ENCODE measurements around the gene CYB561D2. TPM values are rescaled to one million over a fixed set of nuclear protein-coding genes. Genes with fewer than 3 reads are reported as not detected.
"Not testable (repeated sequence)": the region's sequence is repeated elsewhere in the genome, so short reads cannot be mapped to it uniquely, and the experiment has no call there.

The CYB561D2 gene, protein sequence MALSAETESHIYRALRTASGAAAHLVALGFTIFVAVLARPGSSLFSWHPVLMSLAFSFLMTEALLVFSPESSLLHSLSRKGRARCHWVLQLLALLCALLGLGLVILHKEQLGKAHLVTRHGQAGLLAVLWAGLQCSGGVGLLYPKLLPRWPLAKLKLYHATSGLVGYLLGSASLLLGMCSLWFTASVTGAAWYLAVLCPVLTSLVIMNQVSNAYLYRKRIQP
- total RNA-seq: 10 to 100 TPM; 30.9 to 46.2 TPM

DNA sequence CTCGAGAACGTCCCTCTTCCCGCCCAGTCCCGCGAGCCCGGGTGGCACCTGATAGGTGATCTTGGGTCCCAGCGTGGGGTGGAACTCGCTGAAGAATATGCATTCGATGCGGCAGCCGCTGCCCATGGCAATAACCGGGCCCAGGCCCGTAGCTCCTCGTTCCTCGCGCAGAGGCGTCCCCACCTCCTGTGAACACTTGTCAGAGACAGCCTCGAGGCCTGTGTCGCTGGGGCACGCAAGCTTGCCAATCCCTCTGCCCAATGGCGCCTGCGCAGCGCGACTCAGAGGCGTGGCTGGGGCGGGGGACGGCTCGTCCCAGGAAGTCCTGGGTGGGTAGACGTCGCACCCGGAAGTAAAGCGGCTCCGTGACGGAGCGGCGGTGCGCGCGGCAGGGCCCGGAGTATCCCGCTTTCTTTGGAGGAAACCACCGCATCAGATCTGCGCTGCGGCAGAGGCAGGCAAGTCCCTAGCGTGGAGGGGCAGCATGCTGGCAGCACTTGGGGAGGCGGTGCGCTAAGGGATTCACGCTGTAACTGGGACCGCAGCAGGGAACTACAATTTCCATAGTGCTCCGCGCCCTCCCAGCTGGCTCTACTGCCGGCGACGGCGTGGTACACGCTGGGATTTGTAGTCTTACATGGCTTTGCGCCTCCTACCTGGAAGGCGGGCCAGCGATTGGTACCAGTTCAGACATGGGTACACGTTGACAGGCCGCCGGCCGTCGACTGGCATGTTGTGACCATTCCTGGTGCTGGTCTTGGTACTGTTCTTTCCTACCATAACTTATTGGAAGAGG lies at the start of gene CYB561D2, which contains the start of gene NPRL2:
CYB561D2 (plus strand) TSS at position 336 of the 796 bp plus-strand sequence. CDS start 572 bp downstream, outside the sequence.
NPRL2 (minus strand) TSS at position 249 of the 796 bp plus-strand sequence; CDS start at position 126, 123 bp downstream.
- Histone ChIP-seq H3K27ac (peak within 1 kb of the TSS; percentile 85), H3K9me3 (no peaks in the 10 kb centered on the region), H3K4me1 (peaks cover 18% of the 10 kb centered on the region), H3K27me3 (no peaks in the 10 kb centered on the region), H3K9ac (ENCODE audit: low read depth in 2 of 2, low read length in 2 of 2) (peak within 1 kb of the TSS; percentile 71 to 92), H3K36me3 (peaks cover 8% of the 10 kb centered on the region), H3K4me3 (peak within 1 kb of the TSS; percentile 59)
- TF ChIP-seq, protein P1, sequence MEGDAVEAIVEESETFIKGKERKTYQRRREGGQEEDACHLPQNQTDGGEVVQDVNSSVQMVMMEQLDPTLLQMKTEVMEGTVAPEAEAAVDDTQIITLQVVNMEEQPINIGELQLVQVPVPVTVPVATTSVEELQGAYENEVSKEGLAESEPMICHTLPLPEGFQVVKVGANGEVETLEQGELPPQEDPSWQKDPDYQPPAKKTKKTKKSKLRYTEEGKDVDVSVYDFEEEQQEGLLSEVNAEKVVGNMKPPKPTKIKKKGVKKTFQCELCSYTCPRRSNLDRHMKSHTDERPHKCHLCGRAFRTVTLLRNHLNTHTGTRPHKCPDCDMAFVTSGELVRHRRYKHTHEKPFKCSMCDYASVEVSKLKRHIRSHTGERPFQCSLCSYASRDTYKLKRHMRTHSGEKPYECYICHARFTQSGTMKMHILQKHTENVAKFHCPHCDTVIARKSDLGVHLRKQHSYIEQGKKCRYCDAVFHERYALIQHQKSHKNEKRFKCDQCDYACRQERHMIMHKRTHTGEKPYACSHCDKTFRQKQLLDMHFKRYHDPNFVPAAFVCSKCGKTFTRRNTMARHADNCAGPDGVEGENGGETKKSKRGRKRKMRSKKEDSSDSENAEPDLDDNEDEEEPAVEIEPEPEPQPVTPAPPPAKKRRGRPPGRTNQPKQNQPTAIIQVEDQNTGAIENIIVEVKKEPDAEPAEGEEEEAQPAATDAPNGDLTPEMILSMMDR (IDR thresholded peaks at IDR 0.05): no peak
- DNase-seq: peak; percentile 100
- intact Hi-C loops (cut with DNase I): no loop called here

DNA sequence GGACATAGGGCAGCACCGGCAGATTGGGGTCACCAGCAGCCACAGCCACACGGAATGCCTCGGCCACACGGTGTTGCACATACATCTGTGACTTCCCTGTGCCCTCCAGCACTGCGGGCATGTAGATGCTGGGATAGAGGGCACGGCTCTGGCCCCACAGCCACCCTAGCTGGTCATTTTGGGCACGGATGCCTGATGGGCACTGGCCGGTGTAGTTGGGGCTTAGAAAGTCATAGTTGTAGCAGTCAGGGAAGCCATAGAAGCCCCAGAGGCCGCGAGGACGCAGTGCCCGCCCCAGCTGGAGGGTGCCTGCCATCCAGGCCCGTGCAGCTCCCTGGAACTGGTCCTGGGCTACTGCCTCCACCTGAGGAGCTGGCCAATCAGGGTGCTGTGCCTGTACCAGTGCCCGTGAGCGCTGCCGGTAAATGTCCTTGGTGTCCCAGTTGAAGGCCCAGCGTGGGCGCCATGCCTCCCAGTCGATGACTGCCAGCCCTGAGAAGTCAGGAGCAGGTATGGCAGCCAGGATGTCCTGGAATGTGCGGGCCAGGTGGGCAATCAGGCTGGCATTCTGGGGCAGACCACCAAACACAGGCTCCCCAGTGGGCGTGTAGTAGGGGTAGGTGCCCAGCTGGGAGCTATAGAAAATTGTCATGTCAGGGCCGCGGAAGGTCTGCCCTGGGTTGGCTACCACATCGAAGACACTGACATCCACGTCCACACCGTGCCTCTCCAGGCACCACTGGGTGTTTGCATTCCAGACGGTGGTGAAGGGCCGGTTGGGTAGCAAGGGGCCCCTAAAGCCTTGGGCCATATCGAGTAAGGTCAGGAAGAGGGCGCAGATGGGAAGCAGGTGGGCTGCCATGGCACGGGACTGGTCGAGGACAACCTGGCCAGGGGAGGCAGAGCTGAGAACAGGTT lies 48.3 kb upstream of the CYB561D2 start:
- Histone ChIP-seq H3K36me3 (no peaks in the 10 kb centered on the region), H3K4me1 (peaks cover 15% of the 10 kb centered on the region), H3K9me3 (no peaks in the 10 kb centered on the region), H3K27ac (peak overlapping the region; percentile 22), H3K4me3 (peak overlapping the region; percentile 4), H3K27me3 (no peaks in the 10 kb centered on the region), H3K9ac (ENCODE audit: low read depth in 2 of 2, low read length in 2 of 2) (peak overlapping the region in 1 of 2 donors; percentile 52)
- DNase-seq: no peak
- intact Hi-C loops (cut with DNase I): no loop called here
- TF ChIP-seq, protein P1 (IDR thresholded peaks at IDR 0.05): no peak

- Histone ChIP-seq H3K27ac (peak within 1 kb of the TSS; percentile 47), H3K4me1 (peaks cover 13% of the 10 kb centered on the region), H3K27me3 (no peaks in the 10 kb centered on the region), H3K36me3 (no peaks in the 10 kb centered on the region), H3K4me3 (peak within 1 kb of the TSS; percentile 4), H3K9me3 (no peaks in the 10 kb centered on the region), H3K9ac (ENCODE audit: low read depth in 2 of 2, low read length in 2 of 2) (peak within 1 kb of the TSS; percentile 34 to 52)
- TF ChIP-seq, protein P1 (IDR thresholded peaks at IDR 0.05): no peak
- intact Hi-C loops (cut with DNase I): no loop called here
- peak; percentile 77 for DNase-seq
Measured at GRCh38 chr3:50303013-50303815, 47.4 kb upstream of the CYB561D2 start, which contains the start of gene HYAL1. Gene HYAL1, minus strand, starts transcription at chr3:50303574. Its CDS starts 618 bp downstream, at chr3:50302956.

GRCh38 chr3:50304601-50305000 lies 46.1 kb upstream of the CYB561D2 start:
- Histone ChIP-seq H3K27ac (no peak overlapping the region), H3K36me3 (no peaks in the 10 kb centered on the region), H3K4me3 (no peak overlapping the region), H3K4me1 (peaks cover 8% of the 10 kb centered on the region), H3K27me3 (no peaks in the 10 kb centered on the region), H3K9me3 (no peaks in the 10 kb centered on the region), H3K9ac (ENCODE audit: low read depth in 2 of 2, low read length in 2 of 2) (no peak overlapping the region)
- no peak for DNase-seq
- intact Hi-C loops (cut with DNase I): no loop called here
- TF ChIP-seq, protein P1 (IDR thresholded peaks at IDR 0.05): no peak

DNA sequence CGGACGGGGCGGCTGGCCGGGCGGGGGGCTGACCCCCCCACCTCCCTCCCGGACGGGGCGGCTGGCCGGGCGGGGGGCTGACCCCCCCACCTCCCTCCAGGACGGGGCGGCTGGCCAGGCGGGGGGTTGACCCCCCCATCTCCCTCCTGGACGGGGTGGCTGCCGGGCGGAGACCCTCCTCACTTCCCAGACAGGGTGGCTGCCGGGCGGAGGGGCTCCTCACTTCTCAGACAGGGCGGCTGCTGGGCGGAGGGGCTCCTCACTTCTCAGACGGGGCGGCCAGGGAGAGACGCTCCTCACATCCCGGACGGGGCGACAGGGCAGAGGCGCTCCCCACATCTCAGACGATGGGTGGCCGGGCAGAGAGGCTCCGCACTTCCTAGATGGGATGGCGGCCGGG lies 38.6 kb upstream of the CYB561D2 start:
- H3K4me1 ChIP-seq; H3K27me3 ChIP-seq; H3K36me3 ChIP-seq; intact Hi-C loops (cut with DNase I); H3K9ac ChIP-seq (ENCODE audit: low read depth in 2 of 2, low read length in 2 of 2); H3K9me3 ChIP-seq; H3K4me3 ChIP-seq; H3K27ac ChIP-seq; DNase-seq: not testable (repeated sequence)
